B cell (primary cell): Measurements from ENCODE around the gene POLR2F. TPM values are rescaled to one million over a fixed set of nuclear protein-coding genes. Genes with fewer than 3 reads are reported as not detected.

Experiments
- ATAC-seq: fragments of 200-7000 bp; cut with Tn5 transposase; one replicate; pipeline ENCODE4 v1.10.0; 2021; ENCODE audit warnings: low read depth, mild to moderate bottlenecking, moderate number of reproducible peaks, moderate library complexity
- CTCF ChIA-PET: fragments of 350-600 bp; sonication (Branson Sonifier 250); formaldehyde crosslinking; loops from one replicate; lab custom pipeline; 2021; ENCODE audit warnings: antibody characterized with exemption, inconsistent platforms; lab: Charles Lee
- POLR2A ChIA-PET: fragments of 350-600 bp; sonication (Branson Sonifier 250); formaldehyde crosslinking; loops from one replicate; lab custom pipeline; 2021; ENCODE audit warnings: antibody characterized with exemption; lab: Charles Lee
- DNase-seq: peaks from one replicate; pipeline ENCODE4 v3.0.0; 2013
- H2AFZ ChIP-seq: 2 replicates; pipeline ENCODE4 v1.6.1; 2012; ENCODE audit warnings: mild to moderate bottlenecking, low read depth, low read length; ENCODE audit not compliant: insufficient read depth, poor library complexity, severe bottlenecking
- H3K27ac ChIP-seq, 2 donors: 1 replicate in 1 of 2; 2 replicates in 1 of 2; pipeline ENCODE4 v1.5.1; 2012 to 2013; ENCODE audit warnings: low read length in 2 of 2, mild to moderate bottlenecking in 2 of 2, moderate library complexity in 1 of 2
- H3K27me3 ChIP-seq, 4 experiments: fragments of 200-600 bp in 1 of 4; sonication (generic) in 1 of 4; replicated peaks in 1 of 4; 1 replicate in 2 of 4; 2 replicates in 2 of 4; pipeline versions ENCODE4 v1.6.1 to v1.7.0; 2013 to 2016; ENCODE audit warnings: low read length in 3 of 4, mild to moderate bottlenecking in 2 of 4, mixed read lengths in 1 of 4, moderate library complexity in 1 of 4; ENCODE audit not compliant: insufficient read depth in 4 of 4, control insufficient read depth in 3 of 4; ENCODE audit errors: control extremely low read depth in 1 of 4
- H3K36me3 ChIP-seq, 2 experiments: replicated peaks in 1 of 2; 1 replicate in 1 of 2; 2 replicates in 1 of 2; pipeline versions ENCODE4 v1.6.1 to v1.7.1; 2013; ENCODE audit warnings: low read length in 1 of 2; ENCODE audit not compliant: insufficient read depth in 2 of 2, control insufficient read depth in 1 of 2; ENCODE audit errors: control extremely low read depth in 1 of 2, extremely low read depth in 1 of 2
- H3K4me1 ChIP-seq, 2 donors: fragments of 200-600 bp in 1 of 2; sonication (generic) in 1 of 2; 1 replicate in 1 of 2; 2 replicates in 1 of 2; pipeline versions ENCODE4 v1.5.1 to v1.6.1; 2013 to 2017; ENCODE audit warnings: low read length in 2 of 2; ENCODE audit not compliant: control insufficient read depth in 2 of 2, insufficient read depth in 2 of 2
- H3K4me2 ChIP-seq: replicated peaks from 2 replicates; pipeline ENCODE3; 2012; ENCODE audit warnings: mild to moderate bottlenecking, low read depth, low read length; ENCODE audit not compliant: poor library complexity, severe bottlenecking
- H3K4me3 ChIP-seq, 5 experiments: fragments of 200-600 bp in 1 of 5; sonication (generic) in 1 of 5; 1 replicate in 3 of 5; 2 replicates in 2 of 5; pipeline versions ENCODE4 v1.5.1 to v1.7.0; 2011 to 2016; ENCODE audit warnings: low read length in 4 of 5, mild to moderate bottlenecking in 4 of 5, low read depth in 2 of 5, control low read depth in 1 of 5, moderate library complexity in 1 of 5; ENCODE audit not compliant: insufficient read depth in 1 of 5; ENCODE audit errors: control extremely low read depth in 1 of 5, extremely low read depth in 1 of 5
- H3K79me2 ChIP-seq: fragments of 200-600 bp; sonication (generic); one replicate; pipeline ENCODE4 v1.6.0; 2016; ENCODE audit warnings: low read length; ENCODE audit not compliant: control insufficient read depth, insufficient read depth
- H3K9ac ChIP-seq: fragments of 200-600 bp; sonication (generic); 2 replicates; pipeline ENCODE4 v1.6.1; 2017; ENCODE audit warnings: mild to moderate bottlenecking, low read length, moderate library complexity
- H3K9me3 ChIP-seq, 3 donors: one replicate each; pipeline versions ENCODE4 v1.6.1 to v1.7.1; 2013; ENCODE audit warnings: low read length in 2 of 3; ENCODE audit not compliant: control insufficient read depth in 2 of 3, insufficient read depth in 1 of 3; ENCODE audit errors: control extremely low read depth in 1 of 3
- H4K20me1 ChIP-seq: 2 replicates; pipeline ENCODE4 v1.6.0; 2012; ENCODE audit warnings: mild to moderate bottlenecking, low read length; ENCODE audit not compliant: insufficient read depth, control insufficient read depth, poor library complexity, severe bottlenecking
- H3K27ac Mint-ChIP-seq: one replicate; pipeline ENCODE4 v1.8.0; 2021; ENCODE audit warnings: mixed read lengths
- H3K27me3 Mint-ChIP-seq: one replicate; pipeline ENCODE4 v1.8.0; 2021; ENCODE audit warnings: mixed read lengths
- H3K4me1 Mint-ChIP-seq: one replicate; pipeline ENCODE4 v1.8.0; 2021; ENCODE audit warnings: mixed read lengths
- H3K4me3 Mint-ChIP-seq: one replicate; pipeline ENCODE4 v1.8.0; 2021; ENCODE audit warnings: mixed read lengths
- H3K9me3 Mint-ChIP-seq: one replicate; pipeline ENCODE4 v1.8.0; 2022; ENCODE audit warnings: mixed read lengths; ENCODE audit not compliant: insufficient read depth
- EZH2 ChIP-seq: IDR thresholded peaks from 2 replicates; pipeline ENCODE4 v1.6.1; 2012; ENCODE audit warnings: borderline replicate concordance, low read depth, mild to moderate bottlenecking, moderate library complexity, low read length; ENCODE audit not compliant: insufficient read depth, poor library complexity, severe bottlenecking
- WGBS: methylation state at CpG from one replicate; pipeline ENCODE4 v1.1.5; 2013; ENCODE audit warnings: missing lambda C conversion rate; ENCODE audit not compliant: insufficient coverage; 5-methylcytosine and 5-hydroxymethylcytosine counted together
- intact Hi-C: fragments of 100-400 bp; cut with micrococcal nuclease; formaldehyde crosslinking; loops from one replicate; pipeline ENCODE4 v1.10.0; 2022
- polyA plus RNA-seq: library from polyadenylated mRNA; depleted of rRNA; stranded (reverse); fragments of >200 nt; gene quantifications from 2 replicates; pipeline ENCODE4 v1.2.3, GENCODE V29; 2012
- total RNA-seq, 2 donors: library from RNA; stranded (reverse); fragments of 120-200 nt in 1 of 2; gene quantifications; 1 replicate in 1 of 2; 2 replicates in 1 of 2; pipeline versions ENCODE4 v1.2.3 to v1.2.4, GENCODE V29; 2013 to 2022
- TF ChIP-seq, protein P1 (sequence below): fragments of 200-600 bp; IDR thresholded peaks from one replicate; pipeline ENCODE4 v1.8.0; 2022; ENCODE audit warnings: antibody characterized with exemption, mild to moderate bottlenecking

The POLR2F gene
- total and polyA plus RNA-seq, 2 donors (not counting 1 experiment from before 2014, with no cell fraction given) = 41.8 to 49.6 TPM

DNA sequence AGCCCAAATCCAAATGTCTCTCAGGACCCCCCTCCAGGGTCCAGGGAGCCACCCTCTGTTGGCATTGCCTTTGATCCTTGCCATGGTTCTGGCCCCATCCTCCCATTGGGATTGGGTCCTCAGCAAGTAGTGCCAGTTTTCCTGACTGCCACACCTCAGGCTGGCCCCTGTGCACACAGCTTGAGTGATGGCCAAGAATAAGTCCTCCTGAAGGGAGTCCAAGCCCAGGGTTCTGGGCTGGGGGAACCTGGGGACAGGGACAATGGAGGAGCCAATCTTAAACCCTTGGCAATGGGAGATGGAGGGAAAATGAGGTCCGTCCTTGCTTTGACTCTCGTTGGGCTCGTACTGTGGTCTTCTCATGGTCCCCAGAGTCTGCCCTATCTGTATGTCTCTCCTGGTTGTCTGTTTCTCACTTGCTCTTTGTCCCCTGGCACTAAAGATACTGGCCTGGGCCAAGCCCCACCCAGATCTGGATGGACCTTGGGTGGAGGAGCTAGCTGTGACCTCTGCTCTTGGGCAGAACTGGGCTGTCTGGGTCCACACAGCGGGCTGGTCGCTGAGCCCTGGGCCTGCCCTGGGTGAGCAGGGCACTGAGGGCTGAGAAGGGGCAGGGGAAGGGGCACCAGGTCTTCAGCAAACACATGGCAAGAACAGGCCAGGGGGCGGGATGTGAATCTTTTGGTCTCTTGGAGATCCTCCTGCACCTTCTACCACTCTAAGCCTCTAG is 27.9 kb downstream of the POLR2F start:
- Histone ChIP-seq H3K4me2 (no peak overlapping the region), H3K4me3 (no peak overlapping the region), H2AFZ (no peak overlapping the region), H3K9ac (no peak overlapping the region), H3K79me2 (no peaks in the 10 kb centered on the region), H3K36me3 (peaks cover under 1 to 3% of the 10 kb centered on the region in 2 experiments), H3K27me3 (no peaks in the 10 kb centered on the region), H3K27ac (no peak overlapping the region), H3K9me3 (no peaks in the 10 kb centered on the region), H4K20me1 (no peaks in the 10 kb centered on the region), H3K4me1 (no peaks in the 10 kb centered on the region)
- Mint-ChIP-seq H3K9me3 (no peaks in the 10 kb centered on the region), H3K27me3 (no peaks in the 10 kb centered on the region), H3K27ac (no peak overlapping the region), H3K4me1 (no peaks in the 10 kb centered on the region), H3K4me3 (no peak overlapping the region)
- TF ChIP-seq, protein P1, sequence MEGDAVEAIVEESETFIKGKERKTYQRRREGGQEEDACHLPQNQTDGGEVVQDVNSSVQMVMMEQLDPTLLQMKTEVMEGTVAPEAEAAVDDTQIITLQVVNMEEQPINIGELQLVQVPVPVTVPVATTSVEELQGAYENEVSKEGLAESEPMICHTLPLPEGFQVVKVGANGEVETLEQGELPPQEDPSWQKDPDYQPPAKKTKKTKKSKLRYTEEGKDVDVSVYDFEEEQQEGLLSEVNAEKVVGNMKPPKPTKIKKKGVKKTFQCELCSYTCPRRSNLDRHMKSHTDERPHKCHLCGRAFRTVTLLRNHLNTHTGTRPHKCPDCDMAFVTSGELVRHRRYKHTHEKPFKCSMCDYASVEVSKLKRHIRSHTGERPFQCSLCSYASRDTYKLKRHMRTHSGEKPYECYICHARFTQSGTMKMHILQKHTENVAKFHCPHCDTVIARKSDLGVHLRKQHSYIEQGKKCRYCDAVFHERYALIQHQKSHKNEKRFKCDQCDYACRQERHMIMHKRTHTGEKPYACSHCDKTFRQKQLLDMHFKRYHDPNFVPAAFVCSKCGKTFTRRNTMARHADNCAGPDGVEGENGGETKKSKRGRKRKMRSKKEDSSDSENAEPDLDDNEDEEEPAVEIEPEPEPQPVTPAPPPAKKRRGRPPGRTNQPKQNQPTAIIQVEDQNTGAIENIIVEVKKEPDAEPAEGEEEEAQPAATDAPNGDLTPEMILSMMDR = no peak
- no peak for TF ChIP-seq EZH2
- CTCF ChIA-PET = no interaction called here
- intact Hi-C loops = no loop called here
- POLR2A ChIA-PET = interaction anchor here (0.5 kb wide), 1 partner anchor 236 kb away, joined by 3 read pairs; no protein-coding TSS in a partner anchor
- WGBS = 97% methylated on average over 6 of the region's 6 CpGs
- ATAC-seq (no peak), DNase-seq (no peak)

DNA sequence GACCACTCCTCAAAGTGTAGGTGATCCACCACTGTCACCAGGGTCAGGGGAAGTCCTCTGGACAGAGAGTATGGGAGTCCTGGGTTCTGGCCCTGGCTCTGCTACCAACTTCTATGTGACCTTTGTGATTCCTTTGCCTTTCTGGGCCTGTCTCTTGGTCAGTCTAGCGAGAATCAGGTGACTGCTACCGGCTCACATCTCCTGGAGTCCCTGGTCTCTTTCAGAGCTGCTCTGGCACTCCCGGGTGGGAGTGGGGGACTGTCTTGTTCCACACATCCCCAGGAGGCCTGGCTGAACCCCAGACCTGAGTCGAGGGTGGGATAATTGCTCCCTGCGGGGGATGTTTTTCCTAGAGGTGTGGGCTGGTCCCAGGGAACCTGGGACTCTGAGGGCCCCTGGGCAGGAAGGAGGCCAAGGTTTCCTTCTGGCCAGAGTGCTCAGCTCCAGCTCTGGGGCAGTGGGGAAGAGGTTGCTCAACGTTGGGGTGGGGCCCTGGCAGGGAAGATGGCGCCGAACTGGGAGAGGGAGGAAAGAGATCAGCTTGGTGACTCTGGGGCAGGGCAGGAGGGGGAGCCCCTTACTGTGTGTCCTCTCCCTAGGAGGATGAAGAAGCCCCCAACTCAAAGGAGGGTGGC is 28.8 kb downstream of the POLR2F start:
- intact Hi-C loops = no loop called here
- H3K9ac ChIP-seq = no peak overlapping the region
- no peak overlapping the region for H3K27ac Mint-ChIP-seq
- CTCF ChIA-PET = no interaction called here
- H3K9me3 ChIP-seq = no peaks in the 10 kb centered on the region
- 98% methylated on average over 5 of the region's 8 CpGs for WGBS
- H3K4me1 Mint-ChIP-seq = no peaks in the 10 kb centered on the region
- no peak overlapping the region for H2AFZ ChIP-seq
- no peak overlapping the region for H3K4me3 ChIP-seq
- DNase-seq = no peak
- H3K4me3 Mint-ChIP-seq = no peak overlapping the region
- POLR2A ChIA-PET = no interaction called here
- no peaks in the 10 kb centered on the region for H3K4me1 ChIP-seq
- no peaks in the 10 kb centered on the region for H3K9me3 Mint-ChIP-seq
- no peaks in the 10 kb centered on the region for H3K27me3 Mint-ChIP-seq
- H3K27me3 ChIP-seq = no peaks in the 10 kb centered on the region
- no peak for ATAC-seq
- H3K4me2 ChIP-seq = no peak overlapping the region
- TF ChIP-seq, protein P1 = no peak
- TF ChIP-seq EZH2 = no peak
- no peak overlapping the region for H3K27ac ChIP-seq
- no peaks in the 10 kb centered on the region for H4K20me1 ChIP-seq
- no peaks in the 10 kb centered on the region for H3K79me2 ChIP-seq
- no peaks in the 10 kb centered on the region for H3K36me3 ChIP-seq
